Measurements from ENCODE around the gene TMTC2. TPM values are rescaled to one million over a fixed set of nuclear protein-coding genes. Genes with fewer than 3 reads are reported as not detected.

TMTC2 gene
- total RNA-seq, 1 donor from 2014 or later = 31.4 TPM

DNA sequence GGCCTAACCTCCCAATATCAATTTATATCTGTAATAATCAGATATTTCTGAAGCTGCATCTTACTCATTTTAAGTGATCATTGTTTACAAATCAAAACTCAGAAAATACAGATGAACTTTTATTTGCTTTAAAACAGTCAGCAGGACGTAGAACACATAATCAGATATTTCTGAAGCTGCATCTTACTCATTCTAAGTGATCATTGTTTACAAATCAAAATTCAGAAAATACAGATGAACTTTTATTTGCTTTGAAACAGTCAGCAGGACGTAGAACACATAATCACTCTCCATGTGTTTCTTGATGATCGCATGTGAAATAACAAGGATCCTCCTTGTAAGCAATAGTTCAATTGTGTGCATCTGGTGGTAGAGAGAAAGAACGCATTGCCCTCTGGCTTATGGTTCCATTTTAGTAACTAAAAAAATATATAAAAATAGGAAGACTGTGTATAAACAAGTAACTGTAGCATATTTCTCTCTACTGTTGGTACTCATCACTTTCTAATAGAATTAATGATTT lies 15.0 kb upstream of the TMTC2 start:
- Histone ChIP-seq H3K36me3 (no peaks in the 10 kb centered on the region), H3K4me3 (no peak overlapping the region), H3K4me1 (no peaks in the 10 kb centered on the region), H3K9me3 (no peaks in the 10 kb centered on the region), H3K27me3 (ENCODE audit: low read depth) (no peaks in the 10 kb centered on the region), H3K27ac (no peak overlapping the region)
- no peak for DNase-seq
- no peak for ATAC-seq
- TF ChIP-seq, protein P1, sequence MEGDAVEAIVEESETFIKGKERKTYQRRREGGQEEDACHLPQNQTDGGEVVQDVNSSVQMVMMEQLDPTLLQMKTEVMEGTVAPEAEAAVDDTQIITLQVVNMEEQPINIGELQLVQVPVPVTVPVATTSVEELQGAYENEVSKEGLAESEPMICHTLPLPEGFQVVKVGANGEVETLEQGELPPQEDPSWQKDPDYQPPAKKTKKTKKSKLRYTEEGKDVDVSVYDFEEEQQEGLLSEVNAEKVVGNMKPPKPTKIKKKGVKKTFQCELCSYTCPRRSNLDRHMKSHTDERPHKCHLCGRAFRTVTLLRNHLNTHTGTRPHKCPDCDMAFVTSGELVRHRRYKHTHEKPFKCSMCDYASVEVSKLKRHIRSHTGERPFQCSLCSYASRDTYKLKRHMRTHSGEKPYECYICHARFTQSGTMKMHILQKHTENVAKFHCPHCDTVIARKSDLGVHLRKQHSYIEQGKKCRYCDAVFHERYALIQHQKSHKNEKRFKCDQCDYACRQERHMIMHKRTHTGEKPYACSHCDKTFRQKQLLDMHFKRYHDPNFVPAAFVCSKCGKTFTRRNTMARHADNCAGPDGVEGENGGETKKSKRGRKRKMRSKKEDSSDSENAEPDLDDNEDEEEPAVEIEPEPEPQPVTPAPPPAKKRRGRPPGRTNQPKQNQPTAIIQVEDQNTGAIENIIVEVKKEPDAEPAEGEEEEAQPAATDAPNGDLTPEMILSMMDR (IDR thresholded peaks at IDR 0.05) = no peak
- intact Hi-C loops (cut with DNase I) = no loop called here

DNA sequence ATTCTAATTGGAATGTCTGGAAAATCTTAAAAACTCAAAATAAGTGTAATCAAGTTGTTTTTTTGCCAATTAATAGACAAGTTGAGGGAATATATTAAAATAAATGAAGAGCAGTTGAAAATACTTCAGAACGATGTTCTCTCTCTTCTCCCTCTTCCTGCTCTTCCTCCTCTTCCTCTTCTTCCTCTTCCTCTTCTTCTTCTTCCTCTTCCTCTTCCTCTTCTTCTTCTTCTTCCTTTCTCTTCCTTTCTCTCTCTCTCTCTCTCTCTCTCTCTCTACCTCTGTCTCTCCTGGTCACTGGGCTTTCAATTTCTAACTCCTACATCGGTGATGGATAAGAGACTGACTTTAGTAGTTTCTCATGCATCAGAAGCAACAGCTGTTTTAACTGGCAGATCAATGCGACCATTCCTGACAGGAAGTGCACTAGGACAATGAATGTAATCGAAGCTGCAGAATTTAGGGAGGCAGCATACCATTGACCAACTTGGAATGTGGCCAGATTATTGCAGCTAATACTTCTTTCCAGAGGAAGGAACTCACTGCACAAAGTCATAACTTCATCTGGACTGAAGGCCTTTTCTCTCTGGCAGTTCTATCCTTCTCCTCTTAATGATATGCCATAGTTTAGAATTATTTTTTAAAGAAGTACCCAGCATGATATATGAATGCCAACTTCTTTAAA lies 13.8 kb upstream of the TMTC2 start:
- Histone ChIP-seq H3K36me3 (no peaks in the 10 kb centered on the region), H3K27ac (no peak overlapping the region), H3K27me3 (ENCODE audit: low read depth) (no peaks in the 10 kb centered on the region), H3K4me3 (no peak overlapping the region), H3K4me1 (no peaks in the 10 kb centered on the region), H3K9me3 (no peaks in the 10 kb centered on the region)
- TF ChIP-seq, protein P1 (IDR thresholded peaks at IDR 0.05) = no peak
- ATAC-seq (no peak), DNase-seq (no peak)
- intact Hi-C loops (cut with DNase I) = no loop called here

DNA sequence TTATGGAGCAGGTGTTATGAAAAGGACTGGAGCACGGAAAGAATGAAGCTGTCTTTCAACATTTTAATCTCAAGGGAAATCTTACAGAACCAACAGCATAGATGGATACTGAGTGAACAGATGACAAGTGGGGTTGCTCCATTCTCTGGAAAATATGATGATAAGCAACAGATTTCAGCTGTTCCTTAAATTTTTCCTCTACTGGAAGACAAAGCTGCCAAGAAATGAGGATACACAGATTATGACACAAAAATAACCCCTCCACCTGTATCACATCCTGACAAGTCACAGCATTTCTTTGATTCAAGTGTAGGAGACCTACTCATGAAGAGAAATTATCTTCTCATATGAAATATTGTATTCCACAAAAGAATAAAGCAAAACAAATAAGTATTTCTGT lies 13.0 kb upstream of the TMTC2 start:
- ATAC-seq = no peak
- no peaks in the 10 kb centered on the region for H3K27me3 ChIP-seq (ENCODE audit: low read depth)
- no peaks in the 10 kb centered on the region for H3K9me3 ChIP-seq
- H3K4me1 ChIP-seq = no peaks in the 10 kb centered on the region
- TF ChIP-seq, protein P1 (IDR thresholded peaks at IDR 0.05) = no peak
- no peak overlapping the region for H3K27ac ChIP-seq
- no peaks in the 10 kb centered on the region for H3K36me3 ChIP-seq
- H3K4me3 ChIP-seq = no peak overlapping the region
- intact Hi-C loops (cut with DNase I) = no loop called here
- DNase-seq = no peak

DNA sequence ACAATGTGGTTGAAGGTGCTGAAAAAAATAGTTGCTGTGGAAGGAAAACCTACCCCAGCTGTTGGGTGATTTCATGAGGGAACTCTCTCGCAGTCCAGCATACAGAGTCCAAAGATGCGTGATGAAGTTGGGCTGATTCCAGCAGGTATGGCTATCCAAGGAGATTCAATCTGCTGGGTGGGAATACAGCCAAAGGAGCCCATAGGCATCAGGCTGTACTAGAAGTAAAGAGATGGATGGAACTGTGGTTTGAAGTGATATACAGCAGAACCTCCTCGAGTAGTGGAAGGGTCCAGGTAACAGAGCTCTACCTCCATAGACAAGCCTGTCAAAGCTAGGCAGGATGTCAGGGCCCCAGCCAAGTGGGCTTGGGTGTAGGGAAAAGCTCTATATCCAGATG lies 11.5 kb upstream of the TMTC2 start:
- DNase-seq (no peak), ATAC-seq (no peak)
- intact Hi-C loops (cut with DNase I) = no loop called here

DNA sequence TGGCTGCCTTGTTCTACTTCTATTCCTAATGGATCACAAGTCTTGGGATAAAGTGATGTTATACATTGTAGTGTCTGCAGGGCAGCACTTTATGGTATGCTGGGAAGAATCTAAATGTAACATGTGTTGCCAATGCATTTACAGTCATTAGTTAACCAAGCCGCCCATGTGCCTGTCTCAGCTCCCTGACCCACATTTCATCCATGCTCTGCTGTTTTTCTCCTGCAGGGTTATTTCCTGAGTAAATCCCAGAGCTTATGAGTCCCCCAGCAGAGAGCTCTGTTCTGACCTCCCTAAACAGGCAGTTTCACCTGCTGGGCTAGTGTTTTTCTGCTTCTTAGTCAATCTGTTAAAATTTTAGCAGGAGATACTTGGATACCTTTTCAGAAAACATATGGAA lies 4.4 kb upstream of the TMTC2 start:
- H3K36me3 ChIP-seq = no peaks in the 10 kb centered on the region
- no peak overlapping the region for H3K4me3 ChIP-seq
- intact Hi-C loops (cut with DNase I) = no loop called here
- no peak for ATAC-seq
- no peak overlapping the region for H3K27ac ChIP-seq
- peaks cover 14% of the 10 kb centered on the region for H3K4me1 ChIP-seq
- H3K27me3 ChIP-seq (ENCODE audit: low read depth) = no peaks in the 10 kb centered on the region
- DNase-seq = no peak
- TF ChIP-seq, protein P1 (IDR thresholded peaks at IDR 0.05) = no peak
- no peaks in the 10 kb centered on the region for H3K9me3 ChIP-seq

More for the DNA sequence above, 11.5 kb upstream of the TMTC2 start:
- no peak overlapping the region for H3K4me3 ChIP-seq
- H3K27ac ChIP-seq = no peak overlapping the region
- no peaks in the 10 kb centered on the region for H3K4me1 ChIP-seq
- no peaks in the 10 kb centered on the region for H3K36me3 ChIP-seq
- TF ChIP-seq, protein P1 (IDR thresholded peaks at IDR 0.05) = no peak
- H3K9me3 ChIP-seq = no peaks in the 10 kb centered on the region
- no peaks in the 10 kb centered on the region for H3K27me3 ChIP-seq (ENCODE audit: low read depth)

Measured in lower lobe of right lung (tissue), 2 donors.